ENCODE results near the gene ST7. TPM values are rescaled to one million over a fixed set of nuclear protein-coding genes. Genes with fewer than 3 reads are reported as not detected.

Gene ST7
- total RNA-seq, 2 donors from 2014 or later = 24.6 to 34.3 TPM

DNA sequence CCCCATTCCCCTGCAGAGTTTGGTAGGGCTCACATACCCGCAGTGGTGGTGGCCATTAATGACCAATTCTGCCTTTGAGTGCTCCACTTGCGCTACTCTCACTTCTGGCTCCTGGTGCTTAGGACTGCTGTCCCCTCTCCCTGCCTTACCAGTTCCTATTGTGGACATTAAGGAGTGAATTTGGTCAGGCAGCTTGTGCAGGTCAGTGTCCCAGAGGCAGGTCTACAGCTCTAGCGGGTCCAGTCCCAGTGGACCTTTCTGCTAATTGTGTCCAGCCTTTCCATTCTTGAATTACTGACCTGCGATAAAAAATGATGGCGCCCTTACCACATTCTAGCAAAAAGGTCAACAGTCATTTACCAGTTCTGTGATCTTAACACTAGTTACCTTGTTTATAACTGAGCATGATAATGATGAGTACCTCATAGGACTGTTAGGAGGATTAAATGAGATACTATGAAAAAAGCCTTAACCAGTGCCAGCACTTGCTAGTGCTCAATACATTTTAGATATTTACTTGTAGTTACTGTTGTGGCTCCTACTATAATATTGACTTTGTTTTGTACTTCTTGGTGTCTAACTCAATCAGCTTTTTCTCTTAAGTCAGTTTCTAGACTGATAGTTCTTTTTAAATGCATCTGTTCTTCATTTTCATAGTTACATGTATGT, 14.1 kb downstream of the ST7 start:
- intact Hi-C loops (cut with DNase I) = no loop called here
- Histone ChIP-seq H3K36me3 (replicated peaks in 1 of 2; ENCODE audit: insufficient read depth in 1 of 2, low read depth in 2 of 2) (no peaks in the 10 kb centered on the region), H3K27me3 (no peaks in the 10 kb centered on the region)

GRCh38 chr7:116967983-116968382, 14.7 kb downstream of the ST7 start:
- H3K27ac ChIP-seq = no peak overlapping the region
- peaks cover 22% of the 10 kb centered on the region for H3K4me1 ChIP-seq
- ATAC-seq (no peak), DNase-seq (no peak)
- no peaks in the 10 kb centered on the region for H3K9me3 ChIP-seq
- no peaks in the 10 kb centered on the region for H3K36me3 ChIP-seq (replicated peaks in 1 of 2; ENCODE audit: insufficient read depth in 1 of 2, low read depth in 2 of 2)
- intact Hi-C loops (cut with DNase I) = no loop called here
- H3K27me3 ChIP-seq = no peaks in the 10 kb centered on the region
- WGBS, 2 donors = 62% methylated on average over 1 of the region's 1 CpG
- no peak for TF ChIP-seq CTCF (IDR thresholded peaks at IDR 0.05)
- TF ChIP-seq POLR2A (IDR thresholded peaks at IDR 0.05) = no peak
- H3K4me3 ChIP-seq = no peak overlapping the region

More for the DNA sequence above, 14.1 kb downstream of the ST7 start:
- Histone ChIP-seq H3K4me3 (no peak overlapping the region), H3K27ac (no peak overlapping the region), H3K4me1 (peaks cover 22% of the 10 kb centered on the region), H3K9me3 (no peaks in the 10 kb centered on the region)
- TF ChIP-seq POLR2A (IDR thresholded peaks at IDR 0.05) (no peak), CTCF (IDR thresholded peaks at IDR 0.05) (no peak)
- ATAC-seq = no peak
- 94 to 98% methylated on average over 5 of the region's 5 CpGs for WGBS, 2 donors
- DNase-seq = no peak

DNA sequence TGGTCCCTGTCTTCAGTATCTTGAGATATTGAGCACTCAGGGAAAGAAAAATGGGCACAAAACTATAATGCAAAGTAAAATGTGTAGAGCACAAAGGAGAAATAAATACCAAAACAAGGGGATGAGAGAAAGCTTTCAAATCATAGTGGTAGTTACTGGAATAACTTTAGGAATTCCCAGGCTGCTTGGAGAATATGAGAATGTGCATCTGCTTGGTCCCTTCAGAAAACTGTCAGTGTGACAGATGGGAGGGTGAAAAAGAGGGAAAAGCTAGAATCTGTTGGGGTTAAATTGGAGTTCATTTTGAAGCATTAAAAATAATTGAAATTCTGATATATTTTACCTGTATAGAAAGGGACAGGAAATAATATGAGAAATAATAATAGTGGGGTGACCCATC, 15.3 kb downstream of the ST7 start:
- DNase-seq (no peak), ATAC-seq (no peak)
- no peak overlapping the region for H3K4me3 ChIP-seq
- H3K27ac ChIP-seq = no peak overlapping the region
- H3K27me3 ChIP-seq = no peaks in the 10 kb centered on the region
- H3K4me1 ChIP-seq = peaks cover 22% of the 10 kb centered on the region
- no peaks in the 10 kb centered on the region for H3K9me3 ChIP-seq
- intact Hi-C loops (cut with DNase I) = no loop called here
- TF ChIP-seq CTCF (IDR thresholded peaks at IDR 0.05) (no peak), POLR2A (IDR thresholded peaks at IDR 0.05) (no peak)
- H3K36me3 ChIP-seq (replicated peaks in 1 of 2; ENCODE audit: insufficient read depth in 1 of 2, low read depth in 2 of 2) = no peaks in the 10 kb centered on the region

- Histone ChIP-seq H3K27ac (no peak overlapping the region), H3K9me3 (no peaks in the 10 kb centered on the region), H3K27me3 (no peaks in the 10 kb centered on the region), H3K4me1 (peaks cover 22% of the 10 kb centered on the region), H3K4me3 (no peak overlapping the region), H3K36me3 (replicated peaks in 1 of 2; ENCODE audit: insufficient read depth in 1 of 2, low read depth in 2 of 2) (no peaks in the 10 kb centered on the region)
- TF ChIP-seq POLR2A (IDR thresholded peaks at IDR 0.05) (no peak), CTCF (IDR thresholded peaks at IDR 0.05) (no peak)
- DNase-seq (no peak), ATAC-seq (peak; percentile 56)
- 84% methylated on average over 3 of the region's 3 CpGs for WGBS, 2 donors
- intact Hi-C loops (cut with DNase I) = no loop called here
These were observed 16.1 kb downstream of the ST7 start for GRCh38 chr7:116969371-116969902.
